HG03196 (cell line): Measurements from ENCODE around the gene ANTXR1.

Experiments
- ATAC-seq: cut with Tn5 transposase; IDR thresholded peaks from one replicate; pipeline ENCODE4 v1.9.1; 2021; ENCODE audit not compliant: unreplicated experiment

The ANTXR1 gene

GRCh38 chr2:69032336-69032735 is 19.4 kb downstream of the ANTXR1 start:
- ATAC-seq = no peak

GRCh38 chr2:69033461-69034095 is 20.6 kb downstream of the ANTXR1 start:
- no peak for ATAC-seq

GRCh38 chr2:69034122-69034521 is 21.1 kb downstream of the ANTXR1 start:
- ATAC-seq = no peak

DNA sequence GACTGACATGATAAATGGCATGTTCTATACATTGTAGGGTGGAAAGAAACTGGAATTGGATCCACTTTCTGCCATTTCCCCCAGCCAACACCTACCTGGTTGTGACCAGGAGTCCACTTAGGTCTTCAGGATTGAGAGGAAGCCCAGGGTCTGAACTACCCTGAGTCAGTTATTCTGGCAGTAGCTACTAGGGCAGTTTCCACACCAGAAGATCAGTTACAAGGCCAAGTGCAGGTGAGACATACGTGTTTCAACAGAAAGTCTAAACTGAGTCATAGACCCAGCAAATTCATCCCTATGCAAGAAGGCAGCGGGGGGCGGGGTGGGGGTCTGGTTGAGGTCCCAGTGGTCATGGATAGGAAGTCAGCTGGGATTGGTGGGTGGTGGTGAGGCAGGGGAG is 21.9 kb downstream of the ANTXR1 start:
- no peak for ATAC-seq

DNA sequence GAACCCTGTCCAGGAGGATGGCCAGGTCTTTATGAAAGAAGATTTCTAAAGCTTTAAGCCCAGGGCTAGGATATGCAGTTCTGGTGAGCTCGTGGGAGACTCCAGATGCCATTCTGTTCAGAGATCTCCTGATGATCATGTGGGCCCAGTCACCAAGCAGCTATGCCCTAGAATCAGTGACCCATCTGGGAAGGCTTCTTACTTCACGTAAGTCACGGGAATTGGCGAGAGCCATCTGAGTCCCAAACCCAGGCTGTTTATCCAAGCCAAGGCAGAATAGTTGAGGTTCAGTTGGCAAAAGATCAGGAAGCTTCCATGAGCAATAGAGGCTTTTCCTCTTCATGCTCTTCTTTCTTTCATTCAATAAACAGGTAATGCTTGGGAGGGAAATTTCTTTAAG is 23.9 kb downstream of the ANTXR1 start:
- no peak for ATAC-seq

DNA sequence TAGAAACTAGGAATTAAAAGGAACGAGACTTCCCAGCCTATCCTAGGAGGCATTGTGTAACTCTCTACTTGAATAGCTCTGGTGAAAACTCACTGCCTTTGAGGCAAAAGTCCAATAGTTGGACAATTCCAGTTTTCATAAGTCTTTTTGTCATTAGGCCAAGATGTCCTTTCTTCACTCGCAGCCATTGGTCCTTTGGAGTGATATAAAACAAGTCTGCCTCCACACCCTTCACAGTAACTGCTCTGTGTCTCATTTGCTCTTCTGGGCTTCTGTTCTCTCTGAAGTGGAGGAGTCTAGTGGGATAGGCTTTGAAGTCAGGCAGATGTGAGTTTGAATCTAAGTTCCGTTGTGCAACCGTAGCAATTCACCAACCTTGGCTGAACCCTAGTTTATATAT is 28.2 kb downstream of the ANTXR1 start:
- no peak for ATAC-seq

GRCh38 chr2:69043736-69044400 is 30.9 kb downstream of the ANTXR1 start:
- no peak for ATAC-seq

- no peak for ATAC-seq
Measured at GRCh38 chr2:69046221-69046662, 33.3 kb downstream of the ANTXR1 start.

DNA sequence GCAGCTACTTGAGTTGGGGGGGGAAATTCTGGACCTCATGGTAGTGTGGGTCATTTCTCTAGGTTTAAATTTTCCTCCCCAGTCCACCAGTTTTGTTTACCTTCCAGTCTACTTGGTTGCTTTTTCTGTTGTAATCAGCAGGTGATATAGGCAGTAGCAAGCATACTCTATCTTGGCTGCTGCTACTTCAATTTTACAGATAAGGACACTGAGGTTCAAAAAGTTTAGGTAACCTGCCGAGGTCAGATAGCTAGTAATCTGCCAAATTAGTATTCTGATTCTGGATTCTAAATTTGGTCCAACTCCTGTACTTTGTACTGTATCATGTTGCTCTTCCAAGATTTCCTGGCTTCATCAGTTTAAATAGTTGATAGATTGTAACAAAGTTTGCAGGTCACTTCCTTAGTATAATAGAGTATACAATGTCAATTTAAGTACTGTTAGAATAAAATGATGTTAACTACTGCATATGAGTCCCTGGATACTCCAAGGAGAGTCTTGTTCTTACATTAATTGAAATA is 34.7 kb downstream of the ANTXR1 start:
- ATAC-seq = no peak

GRCh38 chr2:69050802-69051201 is 37.8 kb downstream of the ANTXR1 start:
- ATAC-seq = no peak

DNA sequence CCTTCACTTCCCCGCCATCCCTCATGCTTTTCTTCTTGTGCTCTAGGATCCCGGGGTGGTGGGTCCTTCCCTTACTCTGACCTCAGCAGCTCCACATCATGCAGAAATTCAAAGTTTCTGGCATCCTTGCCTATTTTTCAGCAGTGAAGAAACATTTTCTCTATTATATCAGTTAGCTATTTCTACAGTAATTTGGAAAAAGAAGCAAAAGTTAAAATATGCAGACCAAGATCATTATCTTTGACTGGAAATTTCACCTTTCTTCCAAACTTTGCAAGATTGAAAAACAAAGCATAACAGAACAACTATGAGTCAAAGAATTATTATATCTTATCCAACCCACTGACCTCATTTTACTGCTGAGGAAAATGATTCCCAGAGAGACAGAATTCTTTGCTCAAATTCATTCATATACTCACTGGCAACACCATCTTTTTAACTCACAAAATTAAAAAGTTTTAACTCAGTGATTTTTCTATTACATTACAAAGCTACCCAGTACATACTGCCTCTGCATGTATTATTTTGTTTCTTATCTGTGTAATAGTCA is 40.5 kb downstream of the ANTXR1 start:
- ATAC-seq = no peak

- no peak for ATAC-seq
Measured at GRCh38 chr2:69054431-69054830, 41.5 kb downstream of the ANTXR1 start.

GRCh38 chr2:69055688-69056470 is 42.9 kb downstream of the ANTXR1 start:
- no peak for ATAC-seq

- ATAC-seq = no peak
Measured at GRCh38 chr2:69057660-69058059, 44.7 kb downstream of the ANTXR1 start.

- ATAC-seq = no peak
Measured at GRCh38 chr2:69059731-69060290, 46.8 kb downstream of the ANTXR1 start.

DNA sequence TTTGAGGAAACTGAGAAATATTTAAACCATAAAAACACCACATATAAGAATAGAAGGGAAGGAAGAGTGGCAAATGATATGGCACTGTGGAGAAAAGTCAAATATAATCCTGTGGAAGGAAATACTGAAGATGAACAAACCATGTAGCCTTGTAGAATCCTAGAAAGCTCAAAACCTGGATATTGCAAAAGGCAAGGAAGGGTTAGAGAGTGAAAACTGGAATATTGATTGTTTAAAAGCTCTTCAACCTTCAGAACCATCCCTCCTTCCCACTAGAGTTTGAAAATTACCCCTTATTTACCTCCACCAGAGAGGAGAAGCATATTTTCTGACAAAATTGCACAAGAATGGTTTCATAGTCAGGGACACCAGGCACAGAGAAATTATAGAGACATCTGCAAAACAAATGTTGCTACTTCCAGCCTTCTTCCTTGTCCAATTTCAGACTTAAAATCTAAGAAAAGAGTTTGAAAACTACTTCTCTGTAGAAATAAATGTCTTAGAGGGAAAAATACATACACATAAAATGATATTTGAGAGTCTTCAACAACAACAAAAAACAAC is 48.0 kb downstream of the ANTXR1 start:
- ATAC-seq = no peak

DNA sequence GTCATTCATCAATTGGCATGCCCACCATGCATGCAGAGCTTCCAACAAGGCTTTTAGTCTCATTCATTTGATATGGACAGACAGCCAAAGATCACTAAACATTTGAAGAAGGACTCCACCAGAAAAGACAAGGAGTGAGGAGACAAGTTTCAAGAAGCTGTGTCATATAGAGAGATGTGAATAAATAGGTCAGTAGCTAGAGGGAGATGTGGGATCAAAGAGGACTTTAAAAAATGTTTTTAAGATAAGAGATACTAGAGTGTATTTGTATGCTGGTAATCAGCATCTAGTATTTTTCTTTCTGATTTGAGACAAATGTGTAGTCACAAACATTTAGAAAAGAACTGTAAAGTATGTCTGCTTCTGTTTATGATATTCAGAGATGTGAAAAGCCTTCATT is 48.5 kb downstream of the ANTXR1 start:
- ATAC-seq = no peak

GRCh38 chr2:69062307-69062962 is 49.5 kb downstream of the ANTXR1 start:
- ATAC-seq = no peak

DNA sequence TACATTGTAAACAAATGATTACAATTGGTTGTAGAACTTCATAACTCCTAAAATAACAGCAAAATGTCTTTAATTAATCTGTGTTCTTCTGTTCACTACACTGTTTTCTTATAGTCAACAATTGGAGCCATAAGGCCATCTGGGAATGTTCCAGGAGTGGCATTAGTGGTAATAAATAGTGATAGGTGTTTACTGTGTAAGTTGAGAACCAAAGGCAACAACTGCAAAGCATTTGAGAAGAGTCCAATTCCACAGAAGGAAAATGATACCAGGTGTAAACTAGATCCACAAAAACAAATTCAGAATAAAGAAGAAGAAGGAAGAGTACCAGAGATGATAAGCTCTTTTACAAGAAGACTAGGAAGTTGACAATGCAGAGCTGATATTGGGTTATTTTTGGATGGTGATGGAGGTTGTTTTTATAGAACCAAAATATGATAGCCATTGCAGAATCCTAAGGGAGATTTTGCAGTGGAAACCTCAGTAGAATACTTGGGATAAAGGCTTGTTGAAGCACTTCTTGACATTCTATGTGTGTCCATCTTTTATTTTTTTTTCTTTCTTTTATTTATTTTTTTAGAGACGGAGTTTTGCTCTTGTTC is 52.9 kb downstream of the ANTXR1 start:
- no peak for ATAC-seq

DNA sequence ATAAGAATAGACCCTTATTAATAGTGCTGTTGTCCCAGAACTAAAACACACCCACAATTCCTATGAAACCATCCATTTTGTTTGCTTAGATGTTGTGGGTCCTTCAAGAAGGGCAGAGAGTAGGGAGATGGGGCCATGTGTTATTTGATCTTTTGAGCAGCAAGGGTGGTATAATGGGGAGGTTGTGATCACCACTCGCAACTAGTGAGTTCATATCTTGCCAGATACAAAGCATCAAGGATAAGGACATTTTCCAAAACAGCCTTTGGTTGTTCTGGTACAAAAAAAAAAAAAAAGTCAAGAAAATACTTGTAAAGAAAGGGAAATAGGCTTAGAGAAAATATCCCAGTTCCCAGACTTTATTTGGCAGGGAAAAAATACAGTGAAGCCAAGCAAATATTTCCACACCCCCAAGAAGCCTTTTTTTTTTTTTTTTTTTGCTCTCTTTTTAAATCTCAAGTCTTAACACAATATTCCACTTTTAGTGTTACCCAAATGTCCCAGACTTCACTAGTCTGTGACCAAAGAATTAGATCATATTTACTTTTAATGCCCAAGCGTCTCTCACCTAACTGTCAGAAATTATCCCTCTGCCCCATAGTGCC is 54.1 kb downstream of the ANTXR1 start:
- no peak for ATAC-seq
